ENCODE data around the gene NFKBIL1. TPM values are rescaled to one million over a fixed set of nuclear protein-coding genes. Genes with fewer than 3 reads are reported as not detected.

NFKBIL1 gene
- total and polyA plus RNA-seq, 9 of the 15 experiments (the other 6 are each of a cell fraction or from before 2014, with no cell fraction given), result 0.49 to 33.1 (median 7.6) TPM

- peak overlapping the region in 1 of 2 experiments; percentile 97; a peak in 2 of 4 replicates for H3K9ac ChIP-seq (ENCODE audit: insufficient read depth in 1 of 2, low read depth in 2 of 2, low read length in 2 of 2)
- peaks cover 95% of the 10 kb centered on the region for H3K79me2 ChIP-seq (ENCODE audit: control insufficient read depth, insufficient read depth, low read length)
- in situ Hi-C loops (cut with MboI), result loop anchor here (25.0 kb wide), 1 partner anchor 1423 kb away; the partner anchor contains the start of genes BRD2 and HLA-DMA
- BruUV-seq (replicated peaks), result no TSS peak
- no peak overlapping the region; the same call in 1 of the 3 replicates for H3K27ac ChIP-seq (ENCODE audit: extremely low read depth, low read depth, low read length)
- peaks cover 75% of the 10 kb centered on the region for H3K36me3 ChIP-seq (ENCODE audit: control insufficient read depth, insufficient read depth, low read length)
- peaks cover 52% of the 10 kb centered on the region for H4K20me1 ChIP-seq (replicated peaks; ENCODE audit: control insufficient read depth, insufficient read depth, low read length)
- intact Hi-C loops (cut with micrococcal nuclease), result no loop called here
- DNase-seq (ENCODE audit: extremely low read depth in 1 of 4, low spot score in 3 of 4) (peak in 1 of 4 experiments; percentile 11), ATAC-seq (no peak), FAIRE-seq (no peak)
- no peaks in the 10 kb centered on the region for H3K9me3 ChIP-seq (replicated peaks; ENCODE audit: control insufficient read depth, insufficient read depth, low read depth, low read length)
- ChIA-PET CTCF (ENCODE audit: low intra/inter-chr PET ratio) (interaction anchor here (0.6 kb wide), 1 partner anchor 346 kb away, joined by 3 read pairs; no protein-coding TSS in a partner anchor), POLR2A (interaction anchor here (0.6 to 4.8 kb wide), 16 partner anchors 9 to 618 kb away, joined by 3 to 107 read pairs (median 4); partner anchors contain the start of genes MCCD1, MICB and NFKBIL1)
- 91% methylated on average over 6 of the region's 6 CpGs for WGBS (ENCODE audit: insufficient coverage, low coverage, missing lambda C conversion rate)
- TF ChIP-seq CREBBP (IDR thresholded peaks at IDR 0.05; ENCODE audit: low read depth, low read length) (no peak), EGR1 (conservative IDR thresholded peaks at IDR 0.05) (no peak), SMC3 (conservative IDR thresholded peaks at IDR 0.05; ENCODE audit: insufficient read depth, low read depth, low read length) (no peak), VEZF1 (CRISPR knock-in tag; IDR thresholded peaks at IDR 0.05) (no peak), RFX1 (IDR thresholded peaks at IDR 0.05) (peak; percentile 27; the same call in 1 of the 2 replicates), ZNF197 (CRISPR knock-in tag; IDR thresholded peaks at IDR 0.05; ENCODE audit: low read depth) (no peak), RBFOX2 (IDR thresholded peaks at IDR 0.05; ENCODE audit: low read depth, low read length) (peak; percentile 32; the same call in 1 of the 2 replicates), SNRNP70 (optimal IDR thresholded peaks at IDR 0.05; ENCODE audit: low read depth, low read length) (no peak), ATF1 (CRISPR knock-in tag; IDR thresholded peaks at IDR 0.05) (no peak), ATF1 (tag; IDR thresholded peaks at IDR 0.05) (no peak), ZBTB26 (CRISPR knock-in tag; IDR thresholded peaks at IDR 0.05) (no peak)
- H3K4me1 ChIP-seq (replicated peaks in 1 of 2; ENCODE audit: control insufficient read depth in 2 of 2, insufficient read depth in 2 of 2, low read length in 2 of 2), result peaks cover 12 to 24% of the 10 kb centered on the region in 2 experiments
- peak overlapping the region; percentile 76; the same call in 1 of the 2 replicates for H3K4me3 ChIP-seq
- H3K9me1 ChIP-seq (ENCODE audit: control insufficient read depth, insufficient read depth, low read length), result peaks cover 21% of the 10 kb centered on the region
- H3K27me3 ChIP-seq (ENCODE audit: control insufficient read depth in 2 of 2, insufficient read depth in 2 of 2, low read length in 2 of 2), result no peaks in the 10 kb centered on the region
- H2AFZ ChIP-seq (ENCODE audit: low read depth, low read length), result no peak overlapping the region
- peak overlapping the region; percentile 98 for H3K4me2 ChIP-seq (ENCODE audit: insufficient read depth, low read length)
Measured at GRCh38 chr6:31538805-31539400, 8.5 kb upstream of the NFKBIL1 start.
